Activated CD8-positive, alpha-beta memory T cell treated with anti-CD3 and anti-CD28 coated beads for 1 hour (primary cell): ENCODE data around the gene COL13A1.

Experiments
- DNase-seq, 2 donors: peaks; one replicate each; pipeline ENCODE4 v3.0.0-alpha.2; 2020; ENCODE audit warnings: low read depth in 1 of 2; ENCODE audit errors: extremely low read depth in 1 of 2

The COL13A1 gene

DNA sequence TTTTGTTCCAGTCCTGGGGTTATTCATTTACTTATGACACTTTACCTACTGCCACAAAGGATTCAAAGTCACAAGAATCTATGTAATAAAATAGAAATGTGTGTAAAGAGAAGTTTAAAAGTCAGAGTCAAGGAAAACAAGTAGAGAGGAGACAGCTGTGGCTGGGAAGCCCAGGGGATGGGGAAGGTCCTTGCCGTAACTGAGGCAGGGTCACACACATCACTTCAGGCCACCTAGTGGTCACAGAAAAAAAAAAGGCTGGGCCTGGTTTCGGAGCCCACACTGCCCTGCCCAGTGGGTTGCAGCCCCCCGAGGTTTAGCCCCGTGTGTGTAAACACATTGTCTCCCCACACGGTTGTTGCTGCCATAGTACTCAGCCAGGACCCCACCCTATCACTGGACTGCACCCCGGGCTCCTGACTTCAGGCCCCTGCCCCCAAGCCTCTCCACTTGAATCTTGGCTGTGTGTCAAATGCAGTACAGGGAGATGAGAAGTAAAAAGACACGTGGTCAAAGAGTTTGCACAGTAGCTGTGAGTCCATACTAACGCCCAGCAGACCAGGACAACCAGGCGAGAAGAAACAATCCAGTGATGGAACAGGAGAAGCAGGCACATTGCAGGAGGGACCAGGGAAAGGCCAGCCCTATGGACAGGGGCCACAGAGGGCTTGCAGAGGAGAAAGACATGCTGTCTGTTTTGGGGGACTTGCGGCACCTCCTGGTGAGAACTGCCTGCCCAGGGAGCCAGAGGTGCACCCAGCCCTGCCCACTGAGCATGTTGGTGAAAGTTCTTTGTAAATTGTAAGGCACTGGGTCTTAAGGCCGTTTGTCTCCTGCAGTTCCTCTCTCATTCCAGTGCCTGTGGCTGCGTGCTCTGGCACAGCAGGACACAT is 159.5 kb downstream of the COL13A1 start:
- no peak for DNase-seq

DNA sequence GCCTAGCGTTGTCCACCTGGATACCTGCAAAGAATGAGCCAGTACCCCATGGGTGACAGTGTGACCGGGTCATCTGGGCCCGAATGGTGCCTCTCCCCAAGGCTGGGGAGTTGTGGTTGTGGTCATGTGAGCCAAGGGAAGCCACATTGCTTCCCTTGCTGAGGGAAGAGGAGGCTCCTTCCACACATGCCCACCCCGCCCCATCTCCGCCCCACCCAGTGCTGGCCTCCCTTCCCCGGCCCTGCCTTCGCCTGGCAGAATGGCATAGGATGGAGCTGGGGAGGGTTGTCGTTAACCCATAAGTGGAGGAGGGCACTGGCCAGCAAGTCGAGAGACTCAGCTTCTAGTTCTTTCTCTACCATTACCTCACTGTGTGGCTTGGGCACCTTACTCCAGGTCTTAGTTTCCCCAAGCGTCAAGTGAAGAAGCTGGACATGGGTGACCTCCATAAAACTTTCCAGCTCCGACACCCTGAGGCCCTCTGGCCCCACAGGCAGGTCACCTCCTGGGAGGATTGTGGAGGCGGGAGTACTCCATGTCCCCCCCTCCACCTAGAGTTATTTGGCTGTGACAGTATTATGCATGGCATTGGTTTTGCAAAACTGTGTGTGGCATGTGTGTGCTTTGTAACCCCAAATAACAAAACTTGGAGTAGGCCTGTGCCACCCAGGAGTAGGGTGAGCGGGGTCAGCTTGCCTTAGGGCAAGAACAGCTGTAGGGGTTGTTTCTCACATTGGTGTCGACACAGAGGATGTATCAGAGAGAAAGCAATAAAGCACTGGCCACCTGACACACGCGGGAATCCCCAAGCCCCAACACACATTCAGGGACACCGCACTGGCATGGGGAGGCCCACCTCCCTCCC is 160.4 kb downstream of the COL13A1 start:
- DNase-seq: no peak

DNA sequence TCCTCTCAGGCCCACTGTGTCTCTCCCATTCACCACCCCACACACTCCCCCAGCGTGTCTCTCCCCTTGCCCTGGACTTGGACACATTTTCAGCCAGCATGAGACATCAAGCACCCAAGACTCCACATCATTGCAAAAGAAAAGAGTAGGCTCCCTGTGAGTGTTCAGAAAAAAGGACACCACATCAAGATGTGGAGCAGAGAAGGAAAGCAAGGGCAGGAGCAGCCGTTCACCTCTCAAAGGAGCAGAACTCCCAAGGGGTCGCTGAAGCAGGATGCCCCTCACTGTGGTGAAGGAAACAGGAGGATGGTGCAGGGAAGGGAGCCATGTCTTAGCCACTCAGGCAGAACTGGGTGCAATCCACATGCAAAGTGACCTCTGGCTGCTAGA is 161.0 kb downstream of the COL13A1 start:
- no peak for DNase-seq

DNA sequence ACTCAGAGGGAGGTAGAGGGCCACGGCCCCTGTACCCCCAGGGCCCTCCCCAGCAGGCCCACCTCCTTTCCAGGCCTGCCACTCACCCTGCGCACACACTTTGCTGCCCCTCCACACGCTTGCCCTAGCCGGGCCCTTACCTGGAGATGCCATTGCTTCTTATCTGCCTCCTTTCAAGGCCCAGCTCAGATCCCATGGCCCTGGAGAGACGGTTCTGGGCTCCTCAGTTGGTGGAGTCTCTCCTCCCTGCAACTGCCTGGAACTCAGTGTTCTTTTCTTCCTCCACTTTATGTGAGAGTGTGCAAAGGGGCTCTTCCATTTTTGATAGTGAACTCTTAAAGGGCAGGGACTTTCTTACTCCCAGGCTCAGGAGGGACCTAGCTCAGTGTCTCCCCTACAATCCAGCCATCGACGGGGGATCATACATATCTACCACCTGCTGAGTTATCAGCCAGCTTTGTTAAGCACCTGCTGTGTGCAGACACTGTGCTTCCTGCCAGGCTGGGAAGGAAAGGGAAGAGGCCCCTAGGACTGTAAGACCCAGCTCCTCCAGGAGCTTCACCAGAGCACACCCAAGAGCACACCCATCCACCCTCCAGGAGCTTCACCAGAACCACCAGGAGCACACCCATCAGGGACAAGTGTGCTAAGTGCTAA is 161.6 kb downstream of the COL13A1 start:
- DNase-seq: no peak

DNA sequence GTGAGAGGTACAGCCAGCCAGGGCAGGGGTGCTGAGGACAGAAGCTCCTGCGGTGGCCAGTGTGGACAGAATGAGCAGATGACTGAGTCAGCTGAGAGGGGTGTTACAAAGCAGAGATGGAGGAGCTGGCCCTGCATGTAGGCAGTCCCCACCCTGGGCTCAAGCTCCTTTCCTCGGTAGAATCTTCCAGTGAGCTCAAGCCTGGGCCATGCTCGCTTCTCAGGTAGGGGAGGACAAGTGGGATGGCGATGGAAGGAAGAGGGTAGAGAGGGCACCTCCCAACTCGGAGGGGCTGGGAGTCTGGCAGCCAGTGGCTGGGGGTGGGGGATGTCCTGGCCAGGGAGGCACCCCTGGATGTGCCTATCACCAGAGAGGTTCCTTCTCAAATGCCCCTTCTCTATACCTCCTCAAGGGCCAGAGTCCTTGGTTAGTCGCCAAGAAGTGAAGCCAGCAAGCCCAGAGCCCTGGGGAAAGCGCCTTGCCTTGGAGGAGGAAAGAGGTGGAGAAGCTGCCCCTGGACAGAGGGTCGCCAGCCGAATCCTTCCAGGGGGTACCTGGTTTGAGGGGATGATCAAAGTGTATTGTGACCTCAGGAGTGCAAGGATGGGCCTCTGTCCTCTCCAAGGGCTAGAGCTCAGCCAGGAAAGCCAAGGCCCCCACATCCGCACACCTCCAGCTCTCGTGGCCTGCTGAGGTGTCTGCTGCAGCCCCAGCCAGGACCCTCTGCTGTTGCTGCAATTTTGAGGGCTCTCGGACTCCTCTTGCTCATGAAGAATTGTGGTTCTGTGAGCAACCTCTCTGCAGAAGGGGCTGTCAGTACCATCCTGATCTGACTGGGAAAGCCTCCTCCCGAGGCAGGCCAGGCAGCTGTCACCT is 162.4 kb downstream of the COL13A1 start:
- DNase-seq: no peak

DNA sequence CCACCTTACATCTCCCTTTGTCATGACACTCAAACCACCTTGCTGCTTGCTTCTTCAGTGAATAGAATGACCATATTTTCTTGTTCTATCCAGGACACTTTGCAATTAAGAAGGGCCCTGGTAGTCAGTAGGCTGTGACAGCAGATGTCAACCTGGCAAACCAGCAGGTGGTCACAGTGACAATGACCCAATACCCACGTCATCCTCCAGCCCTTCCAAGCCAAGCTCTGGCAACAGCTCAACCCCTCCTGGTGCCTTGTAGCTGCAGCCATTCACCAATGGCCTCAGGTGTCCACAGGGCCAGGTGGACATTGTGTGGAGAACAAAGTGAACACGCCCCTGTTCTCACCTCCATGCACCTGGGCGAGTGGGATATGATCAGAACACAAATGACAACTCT is 163.4 kb downstream of the COL13A1 start:
- no peak for DNase-seq

DNA sequence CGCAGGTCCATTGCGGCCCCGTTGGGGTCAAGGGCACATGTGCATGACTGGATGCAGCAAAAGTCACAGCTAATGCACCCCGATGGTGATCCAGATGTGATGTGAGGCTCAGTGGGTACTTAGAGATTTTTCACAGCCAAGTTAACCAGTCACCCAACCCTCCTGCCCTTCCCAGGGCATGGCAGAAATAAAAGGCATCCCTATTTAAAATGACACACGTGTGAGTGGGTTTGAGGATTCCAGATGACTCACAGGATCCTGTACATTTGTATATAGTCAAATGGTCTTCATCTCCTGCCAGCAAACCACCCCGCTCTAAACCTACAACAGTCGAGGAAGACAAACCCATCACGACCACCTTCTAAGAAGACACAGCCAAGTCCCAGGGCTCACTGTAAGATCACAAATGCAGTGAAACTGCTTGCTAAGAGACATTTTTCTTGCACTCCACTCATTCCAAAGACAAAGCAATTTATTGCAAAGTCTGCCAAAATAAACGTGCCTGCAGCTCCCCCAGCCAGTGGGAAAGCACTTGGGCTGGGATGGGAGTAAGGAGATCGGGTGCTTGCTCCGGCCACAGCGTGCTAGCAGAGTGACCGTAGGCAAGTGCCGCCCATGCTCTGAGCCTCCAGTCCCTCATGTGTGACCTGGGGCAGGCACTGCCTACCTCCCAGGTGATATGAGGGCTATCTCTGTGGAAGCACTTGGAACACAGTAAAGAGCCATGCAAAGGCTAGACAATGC is 164.4 kb downstream of the COL13A1 start:
- DNase-seq: no peak

DNA sequence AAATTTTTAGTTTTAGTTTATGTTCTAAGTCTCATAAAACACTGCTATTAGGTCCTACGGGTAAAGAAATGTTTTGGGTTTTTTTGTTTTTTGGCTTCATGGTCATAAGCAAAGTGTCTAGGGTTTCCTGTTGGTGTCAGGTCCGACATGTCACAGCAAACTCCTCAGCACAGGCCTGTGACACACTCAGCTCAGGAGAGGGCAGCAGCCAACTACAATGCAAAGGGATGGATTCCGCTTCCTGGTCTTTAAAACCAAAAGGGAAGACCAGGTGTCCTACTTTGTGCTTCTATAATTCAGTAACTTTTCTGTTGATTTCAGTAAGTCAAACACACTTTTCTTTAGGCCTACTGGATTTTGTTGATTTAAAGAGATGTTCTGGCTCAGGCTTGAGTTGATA is 167.1 kb downstream of the COL13A1 start:
- no peak for DNase-seq

DNA sequence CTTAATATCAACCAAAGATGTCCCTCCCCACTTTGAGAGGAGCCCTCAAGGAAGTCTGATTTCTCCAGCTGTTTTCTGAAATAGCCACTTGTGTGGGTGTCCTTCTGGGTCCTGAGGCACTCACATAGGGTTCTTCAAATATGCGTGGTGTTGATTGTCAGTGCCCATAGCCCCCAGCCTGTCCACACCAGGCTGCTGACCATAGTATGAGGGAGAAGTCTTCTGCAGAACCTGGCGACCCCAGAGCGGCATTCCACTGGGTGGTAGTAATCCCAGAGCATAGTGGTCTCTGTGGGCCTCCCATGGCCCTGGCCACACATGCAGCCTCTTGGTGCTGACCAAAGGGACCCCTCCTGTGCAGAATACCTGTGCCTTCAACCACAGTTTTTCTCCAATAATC is 168.3 kb downstream of the COL13A1 start:
- no peak for DNase-seq

DNA sequence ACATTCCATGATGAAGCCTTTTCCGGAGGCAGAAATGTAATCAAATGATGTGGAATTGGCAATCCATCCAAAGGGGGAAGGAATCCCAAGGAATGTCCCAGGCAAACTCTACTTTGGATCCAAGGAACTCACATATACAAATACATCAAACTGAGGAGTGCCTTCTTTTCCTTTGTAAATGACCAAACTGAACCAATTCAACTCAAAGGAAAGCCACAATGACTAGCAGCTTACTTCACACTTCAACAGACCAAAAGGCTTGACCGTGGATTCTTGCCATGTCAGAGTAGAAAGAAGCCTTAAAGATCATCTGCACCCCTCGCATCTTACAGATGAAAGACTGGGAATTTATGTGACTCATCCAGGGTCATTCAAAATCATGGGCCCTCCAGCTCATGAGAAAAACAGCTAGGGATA is 171.3 kb downstream of the COL13A1 start:
- no peak for DNase-seq

DNA sequence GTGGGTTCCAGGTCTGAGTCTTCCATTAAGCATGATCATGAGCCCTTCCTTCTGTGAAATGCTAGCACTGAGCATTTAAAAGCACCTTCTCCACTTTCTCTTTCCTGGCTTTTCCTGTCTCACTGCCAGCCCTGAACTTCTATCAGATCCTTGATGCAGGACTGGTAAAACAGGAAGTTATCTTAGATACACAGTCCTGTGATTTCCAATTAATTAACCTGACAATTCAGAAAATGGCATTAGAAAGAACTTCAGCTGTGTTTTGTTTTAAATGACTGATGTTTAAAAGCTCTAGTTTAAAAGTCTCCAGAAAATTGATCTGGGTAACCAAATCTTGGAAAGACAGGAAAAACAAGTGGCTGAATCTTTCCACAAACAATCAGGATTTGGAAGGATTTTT is 172.0 kb downstream of the COL13A1 start:
- DNase-seq: no peak

DNA sequence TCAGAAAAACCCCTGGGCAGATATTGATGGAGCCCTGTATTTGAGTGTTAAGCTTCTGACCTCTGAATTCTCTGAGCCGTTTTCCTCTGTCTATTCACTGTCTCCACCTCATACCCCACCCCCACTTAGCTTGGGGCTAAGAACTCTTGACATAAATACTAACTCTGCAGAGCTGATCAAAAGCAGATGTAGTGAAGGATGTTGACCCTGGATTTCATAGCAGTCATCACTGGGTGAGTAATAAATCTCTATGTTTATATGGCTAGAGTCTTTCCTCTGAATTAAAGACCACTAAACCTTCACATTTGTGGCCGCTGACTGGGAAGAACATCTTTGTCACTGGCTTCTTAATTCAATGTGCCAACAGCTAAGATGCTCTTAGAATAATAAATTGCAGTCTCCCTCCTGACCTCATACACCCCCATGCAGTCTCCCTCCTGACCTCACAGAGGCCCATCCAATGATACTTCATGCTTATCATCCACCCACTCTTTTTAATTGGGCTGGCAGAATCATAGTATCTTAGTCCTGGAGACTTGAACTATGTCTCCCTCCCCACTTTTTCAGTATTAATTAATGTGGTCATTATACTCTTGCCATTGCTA is 172.9 kb downstream of the COL13A1 start:
- no peak for DNase-seq

DNA sequence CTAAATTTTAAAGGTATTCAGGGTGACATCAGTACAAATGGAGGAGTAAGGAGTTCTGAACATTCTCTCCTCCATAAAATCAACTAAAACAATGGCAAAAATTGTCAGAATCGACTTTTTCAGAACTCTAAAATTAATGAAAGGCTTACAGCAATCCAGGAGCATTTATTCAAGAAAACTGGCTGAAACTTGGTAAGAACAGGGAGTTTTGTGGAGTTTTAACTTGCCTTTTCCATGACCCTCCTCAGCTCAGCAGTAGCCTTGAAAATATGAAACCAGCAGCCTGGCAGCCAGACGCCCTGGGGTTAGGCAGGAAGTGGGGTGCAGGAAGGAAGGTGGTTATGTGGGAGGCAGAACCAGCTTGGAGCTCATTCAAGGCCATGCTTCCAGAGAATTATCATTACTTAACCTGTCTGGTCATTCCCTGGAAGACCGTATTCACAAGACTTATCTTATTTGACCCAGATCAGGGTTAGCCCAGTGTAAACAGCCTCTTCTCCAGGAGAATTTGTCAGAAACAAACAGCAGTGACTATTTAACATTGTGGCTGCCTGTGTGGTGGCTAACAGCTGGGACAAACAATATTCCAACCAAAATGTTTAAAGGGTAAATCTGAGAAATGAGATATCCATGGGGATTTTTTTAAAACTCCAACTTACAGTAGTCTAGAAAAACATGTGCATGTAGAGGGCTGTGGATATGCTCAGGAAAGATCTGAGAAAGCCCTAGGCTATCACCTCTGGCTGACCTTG is 175.3 kb downstream of the COL13A1 start:
- no peak for DNase-seq

DNA sequence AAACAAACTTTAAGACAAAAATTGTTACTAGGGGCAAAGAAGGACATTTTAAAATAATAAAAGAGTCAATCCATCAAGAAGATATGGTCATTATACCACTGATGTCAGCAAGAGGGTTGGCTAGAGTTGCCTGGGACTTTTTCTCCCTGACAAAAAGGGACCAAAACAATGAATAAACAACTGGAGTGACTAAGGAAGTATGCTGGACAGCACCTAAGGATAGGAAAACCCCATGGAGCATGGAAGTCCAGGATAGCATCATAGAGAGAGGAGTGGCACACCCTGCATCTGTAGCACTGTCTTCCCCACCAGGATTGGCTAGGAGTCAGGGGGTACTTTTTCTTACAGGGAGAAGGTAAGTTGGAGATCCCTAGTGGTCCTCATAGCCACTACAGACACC is 177.5 kb downstream of the COL13A1 start:
- no peak for DNase-seq

DNA sequence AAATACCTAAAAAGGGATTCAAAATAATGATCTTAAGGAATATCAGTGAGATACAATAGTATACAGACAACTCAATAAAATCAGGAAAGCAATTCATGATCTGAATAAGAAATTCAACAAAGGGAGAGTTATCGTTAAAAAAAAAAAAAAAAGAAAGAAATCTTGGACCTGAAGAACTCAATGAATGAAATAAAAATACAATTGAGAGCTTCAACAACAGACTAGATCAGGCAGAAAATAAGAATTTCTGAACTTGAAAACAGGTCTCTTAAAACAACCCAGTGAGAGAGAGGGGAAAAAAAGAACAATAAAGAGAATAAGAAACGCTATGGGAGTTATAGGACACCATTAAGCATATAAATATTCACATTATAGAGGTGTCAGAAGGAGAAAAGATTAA is 179.0 kb downstream of the COL13A1 start:
- DNase-seq: no peak

DNA sequence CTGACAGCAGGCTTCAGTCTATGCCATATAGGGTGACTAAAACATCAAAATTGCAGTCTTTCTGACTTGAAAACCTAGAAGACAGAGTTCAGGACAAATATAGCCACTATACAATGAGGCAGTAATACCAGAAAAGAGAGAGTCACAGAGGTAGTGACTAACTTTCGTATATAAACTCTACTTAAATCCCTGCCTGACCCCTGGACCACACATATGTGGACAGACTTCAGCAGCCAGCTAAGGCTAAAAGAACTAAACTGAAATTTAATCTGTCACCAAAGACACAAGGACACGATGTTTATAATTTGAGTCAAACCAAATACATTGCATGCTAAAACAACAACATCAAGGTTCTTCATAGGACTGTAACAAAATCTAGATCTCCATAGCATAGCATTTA is 186.4 kb downstream of the COL13A1 start:
- DNase-seq: no peak

DNA sequence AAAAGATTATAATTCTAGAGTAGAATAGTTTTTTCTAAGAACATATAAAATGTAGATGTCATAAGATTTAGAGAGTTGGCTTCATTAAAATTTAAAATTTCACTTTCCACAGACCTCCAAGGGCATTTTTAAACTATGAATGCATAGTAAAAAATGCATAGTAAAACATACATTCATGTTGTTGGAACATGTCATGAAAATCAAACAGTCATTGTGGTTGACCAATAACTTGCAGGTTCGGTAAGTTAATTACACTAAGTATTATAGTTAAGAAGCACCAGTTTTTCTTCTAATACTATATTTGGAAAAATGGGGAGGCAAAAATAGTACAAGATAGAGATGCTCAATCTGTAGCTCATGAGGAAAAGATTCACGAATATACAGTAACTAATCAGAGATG is 189.4 kb downstream of the COL13A1 start:
- DNase-seq: no peak

DNA sequence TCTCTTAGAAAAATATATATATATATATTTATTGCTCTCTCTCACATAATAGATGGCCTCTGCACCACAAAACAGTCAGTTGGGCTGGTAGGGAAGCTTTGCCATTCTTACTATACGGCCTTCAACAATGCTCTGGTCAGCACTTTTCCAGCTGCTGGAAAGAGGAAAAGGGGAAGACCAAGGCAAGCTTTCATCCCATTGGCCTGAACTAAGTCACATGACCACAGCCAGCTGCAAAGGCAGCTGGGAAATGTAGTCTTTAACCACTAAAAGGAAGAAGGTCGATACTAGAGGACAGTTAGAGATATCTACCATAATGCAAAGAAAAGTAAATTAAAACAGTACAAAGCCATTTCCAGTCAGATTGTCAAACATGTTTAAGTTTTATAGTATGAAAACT is 192.6 kb downstream of the COL13A1 start:
- no peak for DNase-seq

DNA sequence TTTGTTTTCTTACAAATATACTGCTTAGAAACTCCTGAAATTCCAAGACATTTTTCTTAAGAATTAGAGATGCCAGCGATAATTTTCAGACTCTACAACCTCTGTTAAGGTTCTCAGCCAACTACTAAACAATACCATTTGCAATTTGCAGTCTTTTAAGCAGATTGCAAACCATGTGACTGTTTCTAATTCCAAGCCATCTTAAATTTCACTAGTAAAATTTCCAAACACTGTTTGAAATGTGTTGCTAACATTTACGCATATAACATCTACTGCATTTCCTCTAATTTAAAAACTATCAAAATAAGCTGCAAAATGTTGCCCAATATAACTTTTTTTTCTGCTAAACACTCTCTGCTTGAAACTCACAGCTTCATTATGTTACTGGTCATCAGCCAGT is 194.9 kb downstream of the COL13A1 start:
- no peak for DNase-seq
